Erythroblast (primary cell): ENCODE measurements around the gene SLC31A1.

ENCODE experiments used
- GATA1 ChIP-seq: IDR thresholded peaks from 2 replicates; pipeline ENCODE4 v1.6.1; 2011; ENCODE audit warnings: low read depth, mild to moderate bottlenecking, control low read depth, low read length, moderate library complexity
- POLR2A ChIP-seq: IDR thresholded peaks from 2 replicates; pipeline ENCODE4 v1.6.1; 2011; ENCODE audit warnings: mild to moderate bottlenecking, low read length

- TF ChIP-seq POLR2A: no peak
- no peak for TF ChIP-seq GATA1
These were observed 36.8 kb upstream of the SLC31A1 start for GRCh38 chr9:113184539-113184938.
